ENCODE results near the gene SOCS1. TPM values are rescaled to one million over a fixed set of nuclear protein-coding genes. Genes with fewer than 3 reads are reported as not detected.

SOCS1 gene
- polyA plus RNA-seq, 1 of the 3 experiments (the other 2 are of a cell fraction): 8.6 TPM

DNA sequence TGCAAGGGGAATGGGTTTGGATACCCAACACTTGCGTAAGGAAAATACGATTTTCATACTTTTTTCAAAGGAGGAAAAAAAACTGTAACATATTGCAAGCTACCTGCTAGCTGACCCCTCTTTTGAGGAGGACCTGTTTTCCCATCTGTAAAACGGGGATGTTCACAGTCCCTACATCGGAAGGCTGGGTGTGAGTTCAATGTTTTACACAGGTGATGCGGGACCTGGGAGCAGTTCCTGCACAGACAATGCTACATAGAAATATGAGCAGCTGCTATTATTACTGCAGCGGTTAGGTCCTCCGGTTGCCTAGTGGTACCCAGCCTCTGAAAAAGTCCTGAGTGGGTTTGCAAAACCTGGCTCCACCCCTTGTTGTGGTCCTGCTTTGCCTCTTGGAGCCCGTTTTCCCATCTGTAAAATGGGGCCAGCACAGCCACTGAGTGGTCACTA, 3.5 kb downstream of the SOCS1 start:
- H3K9ac ChIP-seq: no peak overlapping the region
- peaks cover 25% of the 10 kb centered on the region for H3K79me2 ChIP-seq (ENCODE audit: insufficient read depth)
- H2AFZ ChIP-seq (ENCODE audit: low read depth): no peak overlapping the region
- no peak overlapping the region for H3K27ac ChIP-seq (ENCODE audit: low read depth in 2 of 2, low read length in 1 of 2)
- peaks cover 9 to 17% of the 10 kb centered on the region in 2 experiments; a peak in 3 of 4 replicates for H3K4me1 ChIP-seq (ENCODE audit: control insufficient read depth in 1 of 2, insufficient read depth in 2 of 2, low read depth in 1 of 2, low read length in 1 of 2)
- CTCF ChIA-PET: interaction anchor here (1.2 to 14.4 kb wide), 2 partner anchors 12 to 284 kb away, joined by 3 to 318 read pairs; no protein-coding TSS in a partner anchor
- H3F3A ChIP-seq (replicated peaks; ENCODE audit: insufficient read depth): peaks cover 28% of the 10 kb centered on the region
- TF ChIP-seq RXRA (IDR thresholded peaks at IDR 0.05; ENCODE audit: borderline replicate concordance, low read depth) (no peak), FOXJ3 (CRISPR knock-in tag; IDR thresholded peaks at IDR 0.05) (no peak), MEF2A (IDR thresholded peaks at IDR 0.05; ENCODE audit: borderline replicate concordance, low read depth) (no peak)
- H3K27me3 ChIP-seq (ENCODE audit: insufficient read depth): no peaks in the 10 kb centered on the region
- 91% methylated on average over 8 of the region's 8 CpGs for WGBS (ENCODE audit: low lambda C conversion rate)
- H3K4me3 ChIP-seq (ENCODE audit: low read depth in 2 of 2, low read length in 1 of 2): no peak overlapping the region
- H4K20me1 ChIP-seq (ENCODE audit: insufficient read depth): peaks cover 32% of the 10 kb centered on the region
- H3K9me2 ChIP-seq: no peaks in the 10 kb centered on the region
- H3K36me3 ChIP-seq (replicated peaks in 1 of 2; ENCODE audit: control insufficient read depth in 1 of 2, insufficient read depth in 2 of 2, low read length in 1 of 2): peaks cover 3 to 4% of the 10 kb centered on the region in 2 experiments
- POLR2A ChIA-PET: no interaction called here
- no peak overlapping the region for H3K4me2 ChIP-seq
- DNase-seq: no peak
- no peaks in the 10 kb centered on the region for H3K9me3 ChIP-seq

DNA sequence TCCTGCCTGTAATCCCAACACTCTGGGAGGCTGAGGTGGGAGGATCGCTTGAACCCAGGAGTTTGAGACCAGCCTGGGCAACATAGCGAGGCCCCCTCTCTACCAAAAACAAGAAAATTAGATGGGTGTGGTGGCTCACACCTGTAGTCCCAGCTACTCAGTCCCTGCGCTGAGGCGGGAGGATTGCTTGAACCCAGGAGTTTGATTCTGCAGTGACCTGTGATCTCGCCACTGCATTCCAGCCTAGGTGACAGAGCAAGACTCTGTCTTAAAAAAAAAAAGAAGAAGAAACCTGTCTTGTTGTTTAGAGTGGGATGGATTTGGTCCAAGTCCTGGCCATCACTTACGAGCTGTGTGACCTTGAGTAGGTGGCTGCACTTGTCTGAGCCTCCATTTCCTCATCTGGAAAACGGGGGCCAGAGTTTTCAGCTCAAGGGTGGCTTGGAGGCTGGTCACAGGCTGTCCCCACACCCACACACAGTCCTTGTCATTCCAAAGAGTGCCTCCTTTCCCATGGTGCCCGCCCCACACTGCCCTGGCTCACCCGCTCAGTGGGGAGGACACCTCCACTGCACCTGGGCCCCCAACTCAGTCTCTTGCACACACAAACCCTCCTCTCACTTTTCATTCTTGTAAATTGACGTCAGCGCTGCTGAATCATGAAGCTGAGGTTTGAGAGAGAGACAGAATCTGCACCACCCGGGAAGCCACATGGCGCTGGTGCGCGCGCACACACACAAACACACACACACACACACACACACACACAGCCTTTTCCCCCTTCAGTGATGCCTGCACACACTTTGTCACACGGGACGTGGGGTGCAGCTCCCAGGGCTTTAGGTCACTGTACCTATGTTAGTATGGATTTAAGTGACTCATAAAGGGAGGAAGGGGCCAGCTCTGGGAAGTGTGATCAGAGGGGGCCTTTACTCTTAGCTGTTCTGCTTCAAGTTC, 4.2 kb downstream of the SOCS1 start:
- H3K27ac ChIP-seq (ENCODE audit: low read depth in 2 of 2, low read length in 1 of 2): no peak overlapping the region
- no peak overlapping the region for H3K4me3 ChIP-seq (ENCODE audit: low read depth in 2 of 2, low read length in 1 of 2)
- DNase-seq: no peak
- peaks cover 28% of the 10 kb centered on the region for H3F3A ChIP-seq (replicated peaks; ENCODE audit: insufficient read depth)
- CTCF ChIA-PET: interaction anchor here (1.2 to 14.4 kb wide), 2 partner anchors 12 to 284 kb away, joined by 3 to 318 read pairs; no protein-coding TSS in a partner anchor
- H3K27me3 ChIP-seq (ENCODE audit: insufficient read depth): no peaks in the 10 kb centered on the region
- H4K20me1 ChIP-seq (ENCODE audit: insufficient read depth): peaks cover 32% of the 10 kb centered on the region
- no peaks in the 10 kb centered on the region for H3K9me3 ChIP-seq
- peaks cover 9 to 11% of the 10 kb centered on the region in 2 experiments; a peak in 3 of 4 replicates for H3K4me1 ChIP-seq (ENCODE audit: control insufficient read depth in 1 of 2, insufficient read depth in 2 of 2, low read depth in 1 of 2, low read length in 1 of 2)
- no peak overlapping the region for H3K4me2 ChIP-seq
- H2AFZ ChIP-seq (ENCODE audit: low read depth): no peak overlapping the region
- WGBS (ENCODE audit: low lambda C conversion rate): 89% methylated on average over 18 of the region's 18 CpGs
- peaks cover 25% of the 10 kb centered on the region for H3K79me2 ChIP-seq (ENCODE audit: insufficient read depth)
- no peak overlapping the region for H3K9ac ChIP-seq
- H3K9me2 ChIP-seq: no peaks in the 10 kb centered on the region
- H3K36me3 ChIP-seq (replicated peaks in 1 of 2; ENCODE audit: control insufficient read depth in 1 of 2, insufficient read depth in 2 of 2, low read length in 1 of 2): peaks cover 3 to 4% of the 10 kb centered on the region in 2 experiments
- POLR2A ChIA-PET: interaction anchor here (0.6 kb wide), 1 partner anchor 46 kb away, joined by 4 read pairs; no protein-coding TSS in a partner anchor
- TF ChIP-seq NFIC (IDR thresholded peaks at IDR 0.05; ENCODE audit: borderline replicate concordance): no peak
- no peak for TF ChIP-seq TCF12 (IDR thresholded peaks at IDR 0.05)
- TF ChIP-seq YY1 (IDR thresholded peaks at IDR 0.05; ENCODE audit: low read depth): no peak
- TF ChIP-seq USF2 (IDR thresholded peaks at IDR 0.05; ENCODE audit: borderline replicate concordance, low read depth, low read length): no peak
- no peak for TF ChIP-seq FOXM1 (IDR thresholded peaks at IDR 0.05; ENCODE audit: low read depth)
- TF ChIP-seq EZH2phosphoT487 (IDR thresholded peaks at IDR 0.05; ENCODE audit: borderline replicate concordance, low read depth): no peak
- no peak for TF ChIP-seq SIN3A (IDR thresholded peaks at IDR 0.05; ENCODE audit: borderline replicate concordance, low read depth, low read length)
- TF ChIP-seq FOSL2 (IDR thresholded peaks at IDR 0.05; ENCODE audit: borderline replicate concordance, low read depth): no peak
- TF ChIP-seq REST (IDR thresholded peaks at IDR 0.05; ENCODE audit: low read depth, low read length): no peak
- TF ChIP-seq TEAD4 (IDR thresholded peaks at IDR 0.05; ENCODE audit: borderline replicate concordance, insufficient read depth): no peak
- no peak for TF ChIP-seq FOXJ3 (CRISPR knock-in tag; IDR thresholded peaks at IDR 0.05)
- TF ChIP-seq, protein P1, sequence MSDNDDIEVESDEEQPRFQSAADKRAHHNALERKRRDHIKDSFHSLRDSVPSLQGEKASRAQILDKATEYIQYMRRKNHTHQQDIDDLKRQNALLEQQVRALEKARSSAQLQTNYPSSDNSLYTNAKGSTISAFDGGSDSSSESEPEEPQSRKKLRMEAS (IDR thresholded peaks at IDR 0.05; ENCODE audit: low read depth): no peak
- TF ChIP-seq, protein P2, sequence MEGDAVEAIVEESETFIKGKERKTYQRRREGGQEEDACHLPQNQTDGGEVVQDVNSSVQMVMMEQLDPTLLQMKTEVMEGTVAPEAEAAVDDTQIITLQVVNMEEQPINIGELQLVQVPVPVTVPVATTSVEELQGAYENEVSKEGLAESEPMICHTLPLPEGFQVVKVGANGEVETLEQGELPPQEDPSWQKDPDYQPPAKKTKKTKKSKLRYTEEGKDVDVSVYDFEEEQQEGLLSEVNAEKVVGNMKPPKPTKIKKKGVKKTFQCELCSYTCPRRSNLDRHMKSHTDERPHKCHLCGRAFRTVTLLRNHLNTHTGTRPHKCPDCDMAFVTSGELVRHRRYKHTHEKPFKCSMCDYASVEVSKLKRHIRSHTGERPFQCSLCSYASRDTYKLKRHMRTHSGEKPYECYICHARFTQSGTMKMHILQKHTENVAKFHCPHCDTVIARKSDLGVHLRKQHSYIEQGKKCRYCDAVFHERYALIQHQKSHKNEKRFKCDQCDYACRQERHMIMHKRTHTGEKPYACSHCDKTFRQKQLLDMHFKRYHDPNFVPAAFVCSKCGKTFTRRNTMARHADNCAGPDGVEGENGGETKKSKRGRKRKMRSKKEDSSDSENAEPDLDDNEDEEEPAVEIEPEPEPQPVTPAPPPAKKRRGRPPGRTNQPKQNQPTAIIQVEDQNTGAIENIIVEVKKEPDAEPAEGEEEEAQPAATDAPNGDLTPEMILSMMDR (IDR thresholded peaks at IDR 0.05): no peak
- no peak for TF ChIP-seq CHD2 (IDR thresholded peaks at IDR 0.05; ENCODE audit: low read length, partially characterized antibody)
- TF ChIP-seq, protein P3, sequence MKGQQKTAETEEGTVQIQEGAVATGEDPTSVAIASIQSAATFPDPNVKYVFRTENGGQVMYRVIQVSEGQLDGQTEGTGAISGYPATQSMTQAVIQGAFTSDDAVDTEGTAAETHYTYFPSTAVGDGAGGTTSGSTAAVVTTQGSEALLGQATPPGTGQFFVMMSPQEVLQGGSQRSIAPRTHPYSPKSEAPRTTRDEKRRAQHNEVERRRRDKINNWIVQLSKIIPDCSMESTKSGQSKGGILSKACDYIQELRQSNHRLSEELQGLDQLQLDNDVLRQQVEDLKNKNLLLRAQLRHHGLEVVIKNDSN (IDR thresholded peaks at IDR 0.05; ENCODE audit: borderline replicate concordance, low read depth): no peak
- no peak for TF ChIP-seq RXRA (IDR thresholded peaks at IDR 0.05; ENCODE audit: borderline replicate concordance, low read depth)
